Astrocyte (in vitro differentiated cells and primary cell): ENCODE data around the gene COL15A1.

Experiments used
- EZH2 ChIP-seq: IDR thresholded peaks from 2 replicates; pipeline ENCODE4 v1.6.1; 2012; ENCODE audit warnings: mild to moderate bottlenecking, low read length, inconsistent platforms; ENCODE audit not compliant: insufficient read depth
- TF ChIP-seq, protein P1 (sequence below): IDR thresholded peaks from 2 replicates; pipeline ENCODE4 v1.5.1; 2011; ENCODE audit warnings: low read depth, mild to moderate bottlenecking, inconsistent platforms, low read length, moderate library complexity; ENCODE audit not compliant: insufficient read depth

DNA sequence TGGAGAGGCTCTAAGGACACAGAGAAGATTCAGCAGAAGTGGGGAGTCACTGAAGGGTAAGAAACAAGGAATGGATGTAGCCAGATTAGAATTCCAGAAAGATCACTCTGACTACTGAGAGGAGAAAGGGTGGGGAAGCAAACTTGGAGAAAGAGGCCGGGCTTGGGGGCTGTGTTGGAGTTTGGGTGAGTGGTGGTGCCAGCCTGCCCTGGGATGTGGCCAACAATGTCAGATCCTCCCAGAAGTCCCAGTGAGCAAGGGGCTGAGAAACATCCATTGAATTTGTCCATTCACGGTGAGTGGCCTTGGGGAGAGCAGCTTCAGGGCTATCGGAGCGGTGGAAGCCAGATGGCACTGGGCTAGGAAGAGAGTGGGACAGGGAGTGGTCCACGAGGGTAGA, 60.4 kb downstream of the COL15A1 start:
- TF ChIP-seq, protein P1, sequence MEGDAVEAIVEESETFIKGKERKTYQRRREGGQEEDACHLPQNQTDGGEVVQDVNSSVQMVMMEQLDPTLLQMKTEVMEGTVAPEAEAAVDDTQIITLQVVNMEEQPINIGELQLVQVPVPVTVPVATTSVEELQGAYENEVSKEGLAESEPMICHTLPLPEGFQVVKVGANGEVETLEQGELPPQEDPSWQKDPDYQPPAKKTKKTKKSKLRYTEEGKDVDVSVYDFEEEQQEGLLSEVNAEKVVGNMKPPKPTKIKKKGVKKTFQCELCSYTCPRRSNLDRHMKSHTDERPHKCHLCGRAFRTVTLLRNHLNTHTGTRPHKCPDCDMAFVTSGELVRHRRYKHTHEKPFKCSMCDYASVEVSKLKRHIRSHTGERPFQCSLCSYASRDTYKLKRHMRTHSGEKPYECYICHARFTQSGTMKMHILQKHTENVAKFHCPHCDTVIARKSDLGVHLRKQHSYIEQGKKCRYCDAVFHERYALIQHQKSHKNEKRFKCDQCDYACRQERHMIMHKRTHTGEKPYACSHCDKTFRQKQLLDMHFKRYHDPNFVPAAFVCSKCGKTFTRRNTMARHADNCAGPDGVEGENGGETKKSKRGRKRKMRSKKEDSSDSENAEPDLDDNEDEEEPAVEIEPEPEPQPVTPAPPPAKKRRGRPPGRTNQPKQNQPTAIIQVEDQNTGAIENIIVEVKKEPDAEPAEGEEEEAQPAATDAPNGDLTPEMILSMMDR = no peak
- no peak for TF ChIP-seq EZH2
